Ascending aorta (tissue), 2 donors: ENCODE data around the gene RREB1. TPM values are rescaled to one million over a fixed set of nuclear protein-coding genes. Genes with fewer than 3 reads are reported as not detected.

Experiments
- DNase-seq, 2 donors: peaks; one replicate each; pipeline ENCODE4 v3.0.0-alpha.2; 2019; ENCODE audit warnings: low spot score in 2 of 2
- H3K27ac ChIP-seq, 2 donors: fragments of 200-600 bp; sonication (generic); one replicate each; pipeline ENCODE4 v1.5.1; 2016 to 2017; ENCODE audit warnings: mild to moderate bottlenecking in 1 of 2
- H3K27me3 ChIP-seq: fragments of 200-600 bp; sonication (generic); one replicate; pipeline ENCODE4 v1.5.1; 2017
- H3K36me3 ChIP-seq, 2 donors: fragments of 200-600 bp; sonication (generic); one replicate each; pipeline ENCODE4 v1.5.1; 2016
- H3K4me1 ChIP-seq, 2 donors: fragments of 200-600 bp; sonication (generic); one replicate each; pipeline ENCODE4 v1.5.1; 2016 to 2017; ENCODE audit warnings: mild to moderate bottlenecking in 1 of 2
- H3K4me3 ChIP-seq, 2 donors: fragments of 200-600 bp; sonication (generic); one replicate each; pipeline ENCODE4 v1.5.1; 2016 to 2017; ENCODE audit warnings: mild to moderate bottlenecking in 1 of 2
- H3K9me3 ChIP-seq, 2 donors: fragments of 200-600 bp; sonication (generic); one replicate each; pipeline ENCODE4 v1.5.1; 2016
- intact Hi-C: fragments of 100-400 bp; cut with DNase I; formaldehyde crosslinking; loops from one replicate; pipeline ENCODE4 v1.15.1; 2023
- total RNA-seq: library from RNA; depleted of rRNA; stranded (reverse); fragments of >200 nt; gene quantifications from one replicate; pipeline ENCODE4 v1.1.0, GENCODE V29; 2016
- TF ChIP-seq, protein P1 (sequence below), 3 experiments: fragments of 200-600 bp in 2 of 3; fragments of 450-650 bp in 1 of 3; sonication (generic) in 2 of 3; IDR thresholded peaks; one replicate each; pipeline ENCODE4 v1.5.1; 2016 to 2019; ENCODE audit warnings: antibody characterized with exemption in 3 of 3, mild to moderate bottlenecking in 1 of 3, moderate library complexity in 1 of 3

RREB1 gene
- total RNA-seq, 1 donor from 2014 or later, result 48.9 TPM

DNA sequence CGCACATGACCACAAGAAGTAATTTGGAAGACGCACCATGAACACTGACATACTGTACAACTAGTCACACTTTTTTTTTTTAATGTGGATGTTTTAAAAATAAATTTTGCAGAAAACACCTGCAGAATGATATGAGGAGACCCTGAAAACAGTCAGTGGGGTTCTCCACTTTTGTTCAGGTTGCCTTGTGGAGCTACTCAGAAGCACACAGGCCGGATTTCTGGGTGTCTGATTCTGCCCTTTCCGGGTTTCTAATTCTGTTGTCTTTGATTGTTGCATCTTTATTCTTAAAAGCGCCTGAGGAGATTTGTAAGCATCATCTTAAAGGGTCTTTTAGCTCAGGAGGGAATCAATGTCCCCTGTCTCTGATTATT lies 130.8 kb downstream of the RREB1 start:
- Histone ChIP-seq H3K9me3 (no peaks in the 10 kb centered on the region), H3K27ac (no peak overlapping the region), H3K4me3 (no peak overlapping the region), H3K27me3 (no peaks in the 10 kb centered on the region), H3K4me1 (no peaks in the 10 kb centered on the region), H3K36me3 (peaks cover 6 to 35% of the 10 kb centered on the region in 2 donors)
- DNase-seq, result no peak
- intact Hi-C loops, result no loop called here
- TF ChIP-seq, protein P1, sequence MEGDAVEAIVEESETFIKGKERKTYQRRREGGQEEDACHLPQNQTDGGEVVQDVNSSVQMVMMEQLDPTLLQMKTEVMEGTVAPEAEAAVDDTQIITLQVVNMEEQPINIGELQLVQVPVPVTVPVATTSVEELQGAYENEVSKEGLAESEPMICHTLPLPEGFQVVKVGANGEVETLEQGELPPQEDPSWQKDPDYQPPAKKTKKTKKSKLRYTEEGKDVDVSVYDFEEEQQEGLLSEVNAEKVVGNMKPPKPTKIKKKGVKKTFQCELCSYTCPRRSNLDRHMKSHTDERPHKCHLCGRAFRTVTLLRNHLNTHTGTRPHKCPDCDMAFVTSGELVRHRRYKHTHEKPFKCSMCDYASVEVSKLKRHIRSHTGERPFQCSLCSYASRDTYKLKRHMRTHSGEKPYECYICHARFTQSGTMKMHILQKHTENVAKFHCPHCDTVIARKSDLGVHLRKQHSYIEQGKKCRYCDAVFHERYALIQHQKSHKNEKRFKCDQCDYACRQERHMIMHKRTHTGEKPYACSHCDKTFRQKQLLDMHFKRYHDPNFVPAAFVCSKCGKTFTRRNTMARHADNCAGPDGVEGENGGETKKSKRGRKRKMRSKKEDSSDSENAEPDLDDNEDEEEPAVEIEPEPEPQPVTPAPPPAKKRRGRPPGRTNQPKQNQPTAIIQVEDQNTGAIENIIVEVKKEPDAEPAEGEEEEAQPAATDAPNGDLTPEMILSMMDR (IDR thresholded peaks at IDR 0.05), result no peak

DNA sequence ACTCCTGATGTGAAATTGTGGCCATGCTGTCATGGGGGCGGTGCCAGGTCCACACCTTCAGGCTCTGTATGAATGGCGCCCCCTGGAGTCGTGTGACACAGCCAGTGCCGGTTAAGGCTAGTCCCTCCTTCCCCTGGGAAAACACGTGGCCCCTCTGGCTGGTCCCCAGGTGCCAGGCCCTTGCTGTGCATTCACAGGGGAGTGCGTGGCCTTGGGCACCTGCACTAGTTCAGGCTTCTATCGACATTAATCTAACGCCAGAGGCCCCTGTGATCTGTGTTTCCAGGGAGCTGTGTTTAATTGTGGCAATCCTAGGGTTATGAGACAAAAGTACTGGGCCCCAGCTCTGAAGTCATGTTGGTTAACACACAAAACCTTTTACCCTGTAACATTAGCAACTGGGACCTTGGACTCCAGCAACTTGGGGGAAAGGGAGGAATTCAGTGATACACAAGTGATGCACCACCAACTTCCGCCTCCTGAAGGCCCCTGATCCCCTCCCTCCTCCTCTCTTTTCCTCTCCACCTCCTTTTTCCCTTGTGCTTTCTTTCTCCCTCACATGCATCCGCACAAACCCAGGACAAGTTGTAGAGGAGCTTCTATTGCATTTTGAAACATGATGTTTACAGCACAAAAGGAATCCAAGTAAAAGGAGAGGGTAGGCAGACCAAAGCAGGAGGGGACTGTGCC lies 131.3 kb downstream of the RREB1 start:
- Histone ChIP-seq H3K9me3 (no peaks in the 10 kb centered on the region), H3K27ac (no peak overlapping the region), H3K27me3 (no peaks in the 10 kb centered on the region), H3K36me3 (peaks cover 5 to 31% of the 10 kb centered on the region in 2 donors), H3K4me3 (no peak overlapping the region), H3K4me1 (no peaks in the 10 kb centered on the region)
- peak; percentile 48 to 86 for DNase-seq
- TF ChIP-seq, protein P1 (IDR thresholded peaks at IDR 0.05), result peak; percentile 48 to 63 (median 49)
- intact Hi-C loops, result no loop called here

DNA sequence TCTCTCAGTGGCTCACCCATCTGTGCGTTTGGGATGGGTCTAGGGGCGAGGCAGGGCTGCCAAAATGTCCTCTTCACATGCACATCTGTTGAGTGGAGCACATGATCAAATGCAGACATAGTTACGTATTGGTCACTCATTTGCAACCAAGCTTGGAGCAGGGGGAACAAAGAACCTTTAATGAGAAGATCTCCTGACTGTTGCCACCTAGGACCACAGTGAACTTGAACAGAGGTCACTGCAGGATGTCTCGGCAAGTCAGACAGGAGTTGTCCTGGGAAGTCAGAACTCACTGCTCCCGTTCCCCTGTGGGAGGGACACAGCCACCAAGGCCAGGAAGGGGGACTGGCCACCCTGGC lies 131.8 kb downstream of the RREB1 start:
- TF ChIP-seq, protein P1 (IDR thresholded peaks at IDR 0.05), result no peak
- Histone ChIP-seq H3K27me3 (no peaks in the 10 kb centered on the region), H3K4me3 (no peak overlapping the region), H3K4me1 (no peaks in the 10 kb centered on the region), H3K27ac (no peak overlapping the region), H3K36me3 (peaks cover 5 to 30% of the 10 kb centered on the region in 2 donors), H3K9me3 (no peaks in the 10 kb centered on the region)
- DNase-seq, result no peak
- intact Hi-C loops, result no loop called here

DNA sequence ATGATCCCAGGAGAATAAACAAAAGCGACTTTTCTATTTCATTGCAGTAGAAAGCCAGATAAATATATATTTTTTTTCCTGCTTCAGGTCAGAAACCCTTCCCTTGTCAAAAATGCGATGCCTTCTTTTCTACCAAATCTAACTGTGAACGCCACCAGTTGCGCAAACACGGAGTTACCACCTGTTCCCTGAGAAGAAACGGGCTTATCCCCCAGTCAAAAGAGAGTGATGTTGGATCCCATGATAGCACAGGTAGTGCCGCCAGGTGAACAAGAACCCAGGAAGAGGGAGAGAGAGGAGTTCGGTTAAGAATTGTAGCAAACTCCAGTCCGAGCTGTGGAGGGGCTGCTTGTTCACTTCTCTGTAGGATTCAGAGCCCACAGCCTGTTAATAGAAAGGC lies 132.6 kb downstream of the RREB1 start:
- Histone ChIP-seq H3K4me1 (no peaks in the 10 kb centered on the region), H3K9me3 (no peaks in the 10 kb centered on the region), H3K27ac (no peak overlapping the region), H3K4me3 (no peak overlapping the region), H3K36me3 (peaks cover 5 to 28% of the 10 kb centered on the region in 2 donors), H3K27me3 (no peaks in the 10 kb centered on the region)
- DNase-seq, result no peak
- TF ChIP-seq, protein P1 (IDR thresholded peaks at IDR 0.05), result no peak
- intact Hi-C loops, result loop anchor here (5.0 kb wide), 2 partner anchors 133 to 153 kb away; partner anchors contain the start of gene RREB1

DNA sequence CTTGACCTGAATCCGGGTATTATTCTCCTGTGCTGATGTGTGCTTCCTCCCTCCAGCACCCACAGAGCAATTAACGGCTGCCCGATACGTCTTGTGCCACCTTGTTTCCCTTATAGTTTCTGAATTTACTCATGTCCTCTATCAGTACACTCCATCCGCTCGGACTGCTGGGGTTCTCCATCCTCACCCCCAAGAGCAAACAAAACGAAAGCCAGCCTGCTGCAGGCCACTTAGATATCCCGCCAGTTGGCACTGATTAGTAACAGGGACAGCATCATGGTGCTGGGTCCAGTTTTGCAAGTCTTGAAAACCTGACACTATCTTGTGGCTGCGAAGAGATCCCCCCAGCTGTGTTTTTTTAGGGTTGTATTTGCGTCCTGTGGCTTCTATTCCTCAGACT lies 133.4 kb downstream of the RREB1 start:
- no peaks in the 10 kb centered on the region for H3K4me1 ChIP-seq
- H3K9me3 ChIP-seq, result no peaks in the 10 kb centered on the region
- H3K36me3 ChIP-seq, result peaks cover 9 to 27% of the 10 kb centered on the region in 2 donors
- no peak for DNase-seq
- H3K4me3 ChIP-seq, result no peak overlapping the region
- intact Hi-C loops, result loop anchor here (5.0 kb wide), 2 partner anchors 134 to 154 kb away; partner anchors contain the start of gene RREB1
- no peaks in the 10 kb centered on the region for H3K27me3 ChIP-seq
- TF ChIP-seq, protein P1 (IDR thresholded peaks at IDR 0.05), result no peak
- no peak overlapping the region for H3K27ac ChIP-seq
